H9 (cell line): Measurements from ENCODE around the gene SLC27A1. TPM values are rescaled to one million over a fixed set of nuclear protein-coding genes. Genes with fewer than 3 reads are reported as not detected.

ENCODE experiments used
- DNase-seq: peaks from one replicate; pipeline ENCODE4 v3.0.0-alpha.2; 2017
- H2AFZ ChIP-seq: one replicate; pipeline ENCODE4 v1.6.1; 2013; ENCODE audit warnings: mild to moderate bottlenecking, low read length, control low read depth, moderate library complexity
- H2AK5ac ChIP-seq: 2 replicates; pipeline ENCODE4 v1.6.1; 2013; ENCODE audit warnings: low read length, control low read depth, mixed read lengths; ENCODE audit not compliant: insufficient read length
- H2BK120ac ChIP-seq: one replicate; pipeline ENCODE4 v1.6.1; 2013; ENCODE audit warnings: low read depth, mild to moderate bottlenecking, low read length, control low read depth, inconsistent platforms; ENCODE audit not compliant: poor library complexity, severe bottlenecking
- H2BK12ac ChIP-seq: 2 replicates; pipeline ENCODE4 v1.6.1; 2013; ENCODE audit warnings: low read length, control low read depth, mixed read lengths, low read depth; ENCODE audit not compliant: insufficient read length
- H2BK15ac ChIP-seq: 2 replicates; pipeline ENCODE4 v1.6.1; 2013; ENCODE audit warnings: low read depth, low read length, control low read depth
- H2BK20ac ChIP-seq: one replicate; pipeline ENCODE4 v1.6.1; 2013; ENCODE audit warnings: low read depth, mild to moderate bottlenecking, low read length, control low read depth, inconsistent platforms; ENCODE audit not compliant: poor library complexity, severe bottlenecking
- H2BK5ac ChIP-seq: 2 replicates; pipeline ENCODE4 v1.6.1; 2013; ENCODE audit warnings: low read length, control low read depth, mixed read lengths; ENCODE audit not compliant: insufficient read length
- H3K14ac ChIP-seq: 2 replicates; pipeline ENCODE4 v1.6.1; 2013; ENCODE audit warnings: low read length, control low read depth; ENCODE audit not compliant: insufficient read depth
- H3K18ac ChIP-seq: 2 replicates; pipeline ENCODE4 v1.6.1; 2013; ENCODE audit warnings: low read depth, mild to moderate bottlenecking, mixed read lengths, low read length, control low read depth; ENCODE audit not compliant: insufficient read length
- H3K23ac ChIP-seq: 2 replicates; pipeline ENCODE4 v1.6.1; 2013; ENCODE audit warnings: low read length, control low read depth, mixed read lengths, low read depth; ENCODE audit not compliant: insufficient read length
- H3K23me2 ChIP-seq: 2 replicates; pipeline ENCODE4 v1.6.1; 2013; ENCODE audit warnings: low read depth, mild to moderate bottlenecking, mixed read lengths, low read length, control low read depth; ENCODE audit not compliant: insufficient read length, poor library complexity, severe bottlenecking
- H3K27ac ChIP-seq: 2 replicates; pipeline ENCODE4 v1.5.1; 2013; ENCODE audit warnings: low read length, control low read depth, mixed read lengths, low read depth; ENCODE audit not compliant: insufficient read length
- H3K27me3 ChIP-seq: 2 replicates; pipeline ENCODE4 v1.6.1; 2013; ENCODE audit warnings: low read length, control low read depth, inconsistent platforms; ENCODE audit not compliant: insufficient read depth
- H3K4ac ChIP-seq: 2 replicates; pipeline ENCODE4 v1.6.1; 2013; ENCODE audit warnings: low read depth, mild to moderate bottlenecking, control low read depth, inconsistent platforms, low read length, moderate library complexity
- H3K4me1 ChIP-seq: 2 replicates; pipeline ENCODE4 v1.6.1; 2013; ENCODE audit warnings: low read length, control low read depth, inconsistent platforms; ENCODE audit not compliant: insufficient read depth
- H3K4me2 ChIP-seq: 2 replicates; pipeline ENCODE4 v1.6.1; 2013; ENCODE audit warnings: low read length, control low read depth, mixed read lengths; ENCODE audit not compliant: insufficient read length, insufficient read depth
- H3K56ac ChIP-seq: 2 replicates; pipeline ENCODE4 v1.6.1; 2013; ENCODE audit warnings: low read depth, mild to moderate bottlenecking, mixed read lengths, low read length, control low read depth; ENCODE audit not compliant: insufficient read length
- H3K79me1 ChIP-seq: 2 replicates; pipeline ENCODE4 v1.6.1; 2013; ENCODE audit warnings: low read depth, mild to moderate bottlenecking, moderate library complexity, low read length, control low read depth, inconsistent platforms; ENCODE audit not compliant: insufficient read depth, poor library complexity, severe bottlenecking
- H3K79me2 ChIP-seq: 2 replicates; pipeline ENCODE4 v1.6.1; 2013; ENCODE audit warnings: low read length, control low read depth, inconsistent platforms; ENCODE audit not compliant: insufficient read depth
- H3K9ac ChIP-seq: 2 replicates; pipeline ENCODE4 v1.6.1; 2013; ENCODE audit warnings: low read length, control low read depth, mixed read lengths; ENCODE audit not compliant: insufficient read length; ENCODE audit errors: extremely low read depth
- H3K9me3 ChIP-seq: one replicate; pipeline ENCODE4 v1.6.1; 2013; ENCODE audit warnings: low read depth, low read length, inconsistent platforms; ENCODE audit not compliant: control insufficient read depth
- H3T11ph ChIP-seq: one replicate; pipeline ENCODE4 v1.6.1; 2013; ENCODE audit warnings: mild to moderate bottlenecking, low read length, control low read depth, inconsistent platforms
- H4K20me1 ChIP-seq: one replicate; pipeline ENCODE4 v1.6.1; 2013; ENCODE audit not compliant: control insufficient read depth, insufficient read length, insufficient read depth
- H4K5ac ChIP-seq: 2 replicates; pipeline ENCODE4 v1.6.1; 2013; ENCODE audit warnings: low read depth, mild to moderate bottlenecking, mixed read lengths, low read length, control low read depth; ENCODE audit not compliant: insufficient read length
- H4K8ac ChIP-seq: replicated peaks from 2 replicates; pipeline ENCODE4 v1.6.1; 2013; ENCODE audit warnings: low read length, control low read depth, mixed read lengths, low read depth; ENCODE audit not compliant: insufficient read length
- H4K91ac ChIP-seq: 2 replicates; pipeline ENCODE4 v1.6.1; 2013; ENCODE audit warnings: low read depth, mild to moderate bottlenecking, moderate library complexity, mixed read lengths, low read length, control low read depth; ENCODE audit not compliant: insufficient read length
- H3K27ac Mint-ChIP-seq, 3 experiments: 2 replicates in 2 of 3; 3 replicates in 1 of 3; pipeline ENCODE4 v1.8.0; 2020 to 2021; ENCODE audit warnings: mixed read lengths in 3 of 3, mild to moderate bottlenecking in 1 of 3, moderate library complexity in 1 of 3
- H3K27me3 Mint-ChIP-seq: 2 replicates; pipeline ENCODE4 v1.8.0; 2021; ENCODE audit warnings: low read depth, mild to moderate bottlenecking, moderate library complexity, mixed read lengths
- H3K36me3 Mint-ChIP-seq, 3 experiments: 2 replicates in 2 of 3; 3 replicates in 1 of 3; pipeline ENCODE4 v1.8.0; 2020 to 2021; ENCODE audit warnings: low read depth in 3 of 3, mixed read lengths in 3 of 3; ENCODE audit not compliant: insufficient read depth in 1 of 3
- H3K4me1 Mint-ChIP-seq, 2 experiments: 2 replicates each; pipeline ENCODE4 v1.8.0; 2020; ENCODE audit warnings: mixed read lengths in 2 of 2
- H3K4me3 Mint-ChIP-seq, 2 experiments: 2 replicates in 1 of 2; 3 replicates in 1 of 2; pipeline ENCODE4 v1.8.0; 2020 to 2021; ENCODE audit warnings: mild to moderate bottlenecking in 2 of 2, mixed read lengths in 2 of 2, moderate library complexity in 1 of 2
- H3K9me3 Mint-ChIP-seq, 2 experiments: 2 replicates in 1 of 2; 3 replicates in 1 of 2; pipeline ENCODE4 v1.8.0; 2020; ENCODE audit warnings: mild to moderate bottlenecking in 2 of 2, mixed read lengths in 2 of 2, moderate library complexity in 1 of 2
- WGBS: extraction: QIAGEN DNeasy Blood & Tissue Kit; methylation state at CpG from one replicate; pipeline ENCODE4 v1.1.7; 2013; ENCODE audit warnings: missing lambda C conversion rate, low lambda C conversion rate, mixed read lengths; ENCODE audit not compliant: insufficient read length; ENCODE audit errors: extremely low coverage; 5-methylcytosine and 5-hydroxymethylcytosine counted together
- total RNA-seq: library from RNA; stranded (reverse); gene quantifications from 2 replicates; pipeline ENCODE4 v1.2.1, GENCODE V29; 2021
- TF ChIP-seq, protein P1 (sequence below): fragments of 200-600 bp; sonication (generic); conservative IDR thresholded peaks from 3 replicates; pipeline ENCODE4 v1.8.0; 2021; ENCODE audit warnings: antibody characterized with exemption, mild to moderate bottlenecking

Gene SLC27A1
- total RNA-seq, 1 experiment from 2014 or later = 6.4 TPM

GRCh38 chr19:17457616-17458015 is 12.7 kb upstream of the SLC27A1 start:
- no peak overlapping the region for H2BK5ac ChIP-seq
- no peaks in the 10 kb centered on the region for H3K9me3 ChIP-seq
- H3K27ac ChIP-seq = no peak overlapping the region
- peaks cover 3% of the 10 kb centered on the region; the same call in 1 of the 2 replicates for H3K27me3 ChIP-seq
- no peak overlapping the region for H4K5ac ChIP-seq
- no peak overlapping the region for H3K56ac ChIP-seq
- H2AK5ac ChIP-seq = no peak overlapping the region
- no peak overlapping the region for H3K9ac ChIP-seq
- H3K23ac ChIP-seq = no peak overlapping the region
- no peak overlapping the region for H4K91ac ChIP-seq
- H2BK20ac ChIP-seq = no peak overlapping the region
- H3K79me1 ChIP-seq = no peaks in the 10 kb centered on the region
- peaks cover 0 to 2% (median 0%) of the 10 kb centered on the region in 3 experiments; a peak in 2 of 7 replicates for H3K36me3 Mint-ChIP-seq
- H3K14ac ChIP-seq = no peak overlapping the region
- no peak overlapping the region for H2BK15ac ChIP-seq
- H2BK12ac ChIP-seq = no peak overlapping the region
- no peak overlapping the region for H3K4me3 Mint-ChIP-seq
- H3K23me2 ChIP-seq = no peaks in the 10 kb centered on the region
- peaks cover 7 to 14% of the 10 kb centered on the region in 2 experiments for H3K4me1 Mint-ChIP-seq
- H2AFZ ChIP-seq = no peak overlapping the region
- no peak overlapping the region for H3K18ac ChIP-seq
- peaks cover 0 to 5% of the 10 kb centered on the region in 2 experiments; a peak in 1 of 5 replicates for H3K9me3 Mint-ChIP-seq
- WGBS = no CpG with 5 or more reads among the region's 6 CpGs
- no peaks in the 10 kb centered on the region for H3K4me1 ChIP-seq
- no peak overlapping the region for H3K4ac ChIP-seq
- peaks cover 51% of the 10 kb centered on the region for H3K27me3 Mint-ChIP-seq
- H3T11ph ChIP-seq = no peak overlapping the region
- no peak overlapping the region for H3K4me2 ChIP-seq
- H3K27ac Mint-ChIP-seq = no peak overlapping the region
- no peak overlapping the region for H4K8ac ChIP-seq
- TF ChIP-seq, protein P1, sequence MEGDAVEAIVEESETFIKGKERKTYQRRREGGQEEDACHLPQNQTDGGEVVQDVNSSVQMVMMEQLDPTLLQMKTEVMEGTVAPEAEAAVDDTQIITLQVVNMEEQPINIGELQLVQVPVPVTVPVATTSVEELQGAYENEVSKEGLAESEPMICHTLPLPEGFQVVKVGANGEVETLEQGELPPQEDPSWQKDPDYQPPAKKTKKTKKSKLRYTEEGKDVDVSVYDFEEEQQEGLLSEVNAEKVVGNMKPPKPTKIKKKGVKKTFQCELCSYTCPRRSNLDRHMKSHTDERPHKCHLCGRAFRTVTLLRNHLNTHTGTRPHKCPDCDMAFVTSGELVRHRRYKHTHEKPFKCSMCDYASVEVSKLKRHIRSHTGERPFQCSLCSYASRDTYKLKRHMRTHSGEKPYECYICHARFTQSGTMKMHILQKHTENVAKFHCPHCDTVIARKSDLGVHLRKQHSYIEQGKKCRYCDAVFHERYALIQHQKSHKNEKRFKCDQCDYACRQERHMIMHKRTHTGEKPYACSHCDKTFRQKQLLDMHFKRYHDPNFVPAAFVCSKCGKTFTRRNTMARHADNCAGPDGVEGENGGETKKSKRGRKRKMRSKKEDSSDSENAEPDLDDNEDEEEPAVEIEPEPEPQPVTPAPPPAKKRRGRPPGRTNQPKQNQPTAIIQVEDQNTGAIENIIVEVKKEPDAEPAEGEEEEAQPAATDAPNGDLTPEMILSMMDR = no peak
- H3K79me2 ChIP-seq = no peaks in the 10 kb centered on the region
- no peak overlapping the region for H2BK120ac ChIP-seq
- no peak for DNase-seq
- peaks cover 4% of the 10 kb centered on the region for H4K20me1 ChIP-seq
